HepG2 (cell line): Measurements from ENCODE around the gene ATP11A.

Experiments used
- RFX5 ChIP-seq: IDR thresholded peaks from 2 replicates; pipeline ENCODE4 v1.6.1; 2011; ENCODE audit warnings: low read depth, low read length, improper control_type of control experiment
- SMAD3 ChIP-seq: sonication (generic); formaldehyde crosslinking; IDR thresholded peaks from 2 replicates; pipeline ENCODE4 v1.4.0; 2020; ENCODE audit warnings: missing genetic modification reagents
- USF2 ChIP-seq, 2 experiments: sonication (generic) in 1 of 2; formaldehyde crosslinking in 1 of 2; IDR thresholded peaks; 2 replicates each; pipeline versions ENCODE4 v1.5.1 to v1.6.1; 2011 to 2020; ENCODE audit warnings: borderline replicate concordance in 1 of 2, low read depth in 1 of 2, low read length in 1 of 2, mild to moderate bottlenecking in 1 of 2, missing genetic modification reagents in 1 of 2, moderate library complexity in 1 of 2

- TF ChIP-seq RFX5 (no peak), USF2 (IDR thresholded peaks at IDR 0.05; ENCODE audit: low read depth, low read length) (no peak), USF2 (CRISPR knock-in tag; IDR thresholded peaks at IDR 0.05; ENCODE audit: borderline replicate concordance) (no peak), SMAD3 (CRISPR knock-in tag) (no peak)
Measured at GRCh38 chr13:112721198-112722104, 31.6 kb downstream of the ATP11A start.
